GM19035 (cell line): Measurements from ENCODE around the gene PKP3.
"Not testable (repeated sequence)": the region's sequence is repeated elsewhere in the genome, so short reads cannot be mapped to it uniquely, and the experiment has no call there.

Source experiments
- ATAC-seq: cut with Tn5 transposase; IDR thresholded peaks from one replicate; pipeline ENCODE4 v1.9.1; 2021; ENCODE audit not compliant: unreplicated experiment

Gene PKP3

DNA sequence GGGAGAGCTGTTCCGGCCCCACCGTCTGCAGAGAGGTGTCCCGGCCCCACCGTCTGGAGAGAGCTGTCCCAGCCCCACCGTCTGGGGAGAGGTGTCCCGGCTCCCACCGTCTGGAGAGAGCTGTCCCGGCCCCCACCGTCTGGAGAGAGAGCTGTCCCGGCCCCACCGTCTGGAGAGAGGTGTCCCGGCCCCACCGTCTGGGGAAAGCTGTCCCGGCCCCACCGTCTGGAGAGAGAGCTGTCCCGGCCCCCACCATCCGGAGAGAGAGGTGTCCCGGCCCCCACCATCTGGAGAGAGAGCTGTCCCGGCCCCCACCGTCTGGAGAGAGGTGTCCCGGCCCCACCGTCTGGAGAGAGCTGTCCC lies 30.6 kb upstream of the PKP3 start:
- not testable (repeated sequence) for ATAC-seq

DNA sequence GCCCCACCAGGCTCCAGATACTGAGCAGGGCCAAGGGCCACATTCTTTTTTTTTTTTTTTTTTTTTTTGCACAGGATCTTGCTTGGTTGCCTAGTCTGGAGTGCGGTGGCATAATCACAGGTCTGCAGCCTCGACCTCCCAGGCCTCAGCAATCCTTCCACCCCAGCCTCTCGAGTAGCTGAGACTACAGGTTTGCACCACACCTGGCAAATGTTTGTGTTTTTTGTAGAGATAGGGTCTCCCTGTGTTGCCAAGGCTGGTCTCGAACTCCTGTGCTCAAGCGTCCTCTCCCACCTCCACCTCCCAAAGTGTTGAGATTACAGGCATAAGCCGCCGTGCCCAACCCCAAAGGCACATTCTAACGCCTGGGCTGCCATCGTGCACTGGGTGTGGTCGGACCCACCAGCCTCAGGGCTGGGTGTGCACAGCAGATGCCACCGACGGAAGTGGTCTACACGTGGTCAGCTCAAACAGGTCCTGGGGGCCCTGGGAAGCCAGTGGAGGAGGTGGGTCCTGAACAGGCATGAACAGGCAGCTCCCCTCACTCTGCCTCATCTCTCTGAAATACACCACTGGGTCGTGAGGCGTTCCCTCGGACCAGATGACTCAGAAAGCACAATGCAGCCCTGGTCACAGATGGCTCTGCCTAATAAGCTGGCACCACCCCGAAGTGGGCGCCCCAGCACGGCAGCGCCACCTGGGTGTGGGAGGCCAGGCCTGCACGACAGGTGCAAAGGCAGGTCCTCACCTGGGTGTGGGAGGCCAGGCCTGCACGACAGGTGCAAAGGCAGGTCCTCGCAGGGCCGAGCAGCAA lies 29.9 kb upstream of the PKP3 start:
- ATAC-seq: no peak

GRCh38 chr11:364991-365725 lies 28.9 kb upstream of the PKP3 start:
- ATAC-seq: no peak

DNA sequence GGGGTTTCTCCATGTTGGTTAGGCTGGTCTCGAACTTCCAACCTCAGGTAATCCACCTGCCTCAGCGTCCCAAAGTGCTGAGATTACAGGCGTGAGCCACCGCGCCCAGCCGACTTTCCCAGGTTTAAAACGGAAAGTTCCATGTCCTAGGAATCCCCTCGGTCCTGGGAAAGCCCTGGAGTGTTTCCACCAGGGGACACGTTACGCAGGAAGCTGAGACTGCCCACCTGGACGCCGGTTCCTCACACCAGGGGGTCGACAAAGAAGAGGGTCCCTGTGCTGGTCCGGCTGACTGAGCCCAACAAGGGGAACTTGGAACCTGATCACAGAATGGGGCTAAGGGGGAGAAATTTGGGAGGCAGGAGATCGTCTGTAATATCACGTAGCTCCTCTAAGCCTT lies 28.2 kb upstream of the PKP3 start:
- no peak for ATAC-seq

DNA sequence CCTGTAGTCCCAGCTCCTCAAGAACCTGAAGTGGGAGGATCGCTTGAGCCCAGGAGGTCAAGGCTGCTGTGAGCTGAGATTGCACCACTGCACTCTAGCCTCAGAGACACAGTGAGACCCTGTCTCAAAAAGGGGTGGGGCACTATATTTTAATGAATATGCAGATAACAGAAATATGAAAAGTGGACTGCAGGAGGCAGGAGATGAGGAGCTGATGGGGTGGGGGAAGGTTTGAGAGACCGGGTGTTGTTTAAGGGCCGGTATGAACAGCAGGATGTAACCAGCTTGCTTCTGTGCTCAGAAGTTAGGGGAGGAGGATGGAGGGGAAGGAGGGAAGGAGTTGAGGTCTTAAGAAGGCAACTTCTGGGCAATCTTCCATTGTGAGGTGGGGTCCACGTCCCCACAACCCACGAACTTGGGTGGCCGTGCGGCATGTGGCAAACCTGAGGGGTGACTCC lies 26.0 kb upstream of the PKP3 start:
- no peak for ATAC-seq

DNA sequence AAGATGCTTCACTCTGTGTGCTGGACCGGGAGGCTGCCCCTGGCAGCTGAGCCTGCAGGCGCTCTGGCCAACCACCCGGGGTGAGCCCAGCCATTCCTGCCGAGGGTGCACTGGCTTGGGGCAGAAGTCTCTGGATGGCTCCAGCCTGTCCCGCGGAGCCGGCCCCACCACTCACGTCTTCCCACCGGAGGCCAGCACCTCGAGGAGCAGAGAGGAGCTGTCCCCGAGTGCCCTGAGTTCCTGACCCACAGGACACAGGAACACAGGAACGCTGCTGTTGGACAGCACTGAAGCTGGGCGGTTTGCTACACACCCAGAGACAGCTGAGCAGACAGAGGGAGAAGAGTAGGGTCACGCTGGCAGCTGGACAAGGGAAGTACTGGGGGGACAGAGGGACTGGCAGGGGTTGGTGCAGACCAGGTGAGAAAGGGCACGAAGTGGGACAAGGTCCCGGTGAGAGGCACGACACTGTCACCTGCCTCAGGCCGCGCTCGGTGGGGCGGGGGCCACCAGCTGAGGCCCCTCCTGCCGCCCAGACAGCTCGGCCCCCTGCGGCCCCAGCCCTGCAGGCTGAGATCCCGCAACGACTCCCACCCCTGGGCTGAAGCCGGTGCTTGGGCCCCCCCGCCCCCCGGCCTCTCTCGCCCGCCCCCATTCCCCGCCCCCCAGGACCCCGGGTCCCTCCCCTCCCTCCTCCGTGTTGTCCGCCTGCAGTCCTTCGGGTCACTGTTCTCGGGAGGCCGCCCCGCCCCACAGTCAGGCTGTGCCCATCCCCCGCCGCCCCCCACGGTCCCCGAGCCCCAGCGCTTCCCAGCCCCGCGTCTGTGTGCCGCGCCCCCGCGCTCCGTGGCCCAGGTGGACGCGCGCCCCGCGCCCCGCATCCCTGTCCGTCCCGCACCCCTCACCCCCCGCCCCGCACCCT lies 25.3 kb upstream of the PKP3 start:
- ATAC-seq: no peak

GRCh38 chr11:369336-370018 lies 24.5 kb upstream of the PKP3 start, which contains the start of gene B4GALNT4:
Gene B4GALNT4 (plus strand): TSS chr11:369499. CDS start chr11:369804, 305 bp downstream.
- no peak for ATAC-seq

GRCh38 chr11:370070-370941 lies 23.7 kb upstream of the PKP3 start:
- no peak for ATAC-seq

DNA sequence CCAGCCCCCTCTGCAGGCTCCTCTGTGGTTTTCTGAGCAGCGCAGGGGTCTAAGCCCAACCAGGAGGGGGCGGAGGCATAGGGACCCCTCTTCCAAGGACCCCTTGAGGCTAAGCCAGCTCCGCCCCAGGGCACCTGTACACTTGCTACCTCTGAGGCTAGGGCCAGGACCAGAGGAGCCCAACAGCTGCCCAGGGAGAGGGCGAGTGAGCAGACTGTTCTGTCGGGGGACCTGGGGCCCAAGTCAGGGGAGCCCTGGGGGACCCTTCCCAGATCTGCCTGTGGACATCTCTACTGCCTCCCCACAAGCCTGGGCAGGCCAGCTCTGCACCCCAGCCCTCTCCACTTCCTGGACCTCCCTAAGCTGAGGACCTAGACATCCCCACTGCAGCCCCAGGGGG lies 23.0 kb upstream of the PKP3 start:
- no peak for ATAC-seq

DNA sequence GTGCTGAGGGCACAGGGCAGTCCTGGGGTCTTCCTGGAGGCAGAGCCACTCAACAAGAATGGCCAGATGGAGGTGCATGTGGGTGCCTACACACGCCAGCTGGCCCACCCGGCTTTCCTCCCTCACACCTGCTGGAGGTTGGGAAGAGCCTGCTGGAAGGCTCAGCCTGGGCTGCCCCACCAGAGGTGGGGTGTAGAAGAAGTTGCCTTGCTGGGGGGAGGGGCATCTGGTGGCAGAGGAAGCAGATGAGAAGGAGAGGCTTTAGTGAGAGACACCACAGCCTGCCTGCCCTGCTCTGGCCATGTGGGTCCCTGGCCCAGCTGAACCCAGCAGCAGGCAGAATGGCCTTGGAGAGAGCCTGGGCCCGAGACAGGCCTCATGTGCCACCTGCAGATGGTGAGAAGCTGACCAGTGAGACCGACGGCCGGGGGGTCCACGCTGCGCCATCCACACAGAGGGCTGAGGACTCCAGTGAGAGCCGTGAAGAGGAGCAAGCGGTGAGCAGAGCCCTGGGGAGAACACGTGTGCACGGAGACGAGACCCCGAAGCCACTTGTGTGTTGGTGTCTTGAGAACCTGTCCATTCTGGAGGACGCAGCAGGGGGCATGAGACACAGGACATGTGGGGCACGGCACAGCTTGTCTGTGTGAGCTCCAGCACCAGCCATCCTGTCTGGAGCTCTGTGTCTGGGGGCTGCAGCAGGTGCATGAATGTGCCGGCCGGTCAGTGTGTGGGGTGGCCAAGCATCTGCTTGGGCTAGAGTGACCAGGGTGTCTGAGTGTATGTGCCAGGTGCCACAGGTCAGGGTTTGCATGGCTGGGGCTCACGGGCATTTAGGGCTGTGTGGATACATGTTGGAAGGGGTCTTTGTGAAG lies 22.1 kb upstream of the PKP3 start:
- ATAC-seq: no peak

GRCh38 chr11:372809-373715 lies 20.9 kb upstream of the PKP3 start:
- no peak for ATAC-seq

DNA sequence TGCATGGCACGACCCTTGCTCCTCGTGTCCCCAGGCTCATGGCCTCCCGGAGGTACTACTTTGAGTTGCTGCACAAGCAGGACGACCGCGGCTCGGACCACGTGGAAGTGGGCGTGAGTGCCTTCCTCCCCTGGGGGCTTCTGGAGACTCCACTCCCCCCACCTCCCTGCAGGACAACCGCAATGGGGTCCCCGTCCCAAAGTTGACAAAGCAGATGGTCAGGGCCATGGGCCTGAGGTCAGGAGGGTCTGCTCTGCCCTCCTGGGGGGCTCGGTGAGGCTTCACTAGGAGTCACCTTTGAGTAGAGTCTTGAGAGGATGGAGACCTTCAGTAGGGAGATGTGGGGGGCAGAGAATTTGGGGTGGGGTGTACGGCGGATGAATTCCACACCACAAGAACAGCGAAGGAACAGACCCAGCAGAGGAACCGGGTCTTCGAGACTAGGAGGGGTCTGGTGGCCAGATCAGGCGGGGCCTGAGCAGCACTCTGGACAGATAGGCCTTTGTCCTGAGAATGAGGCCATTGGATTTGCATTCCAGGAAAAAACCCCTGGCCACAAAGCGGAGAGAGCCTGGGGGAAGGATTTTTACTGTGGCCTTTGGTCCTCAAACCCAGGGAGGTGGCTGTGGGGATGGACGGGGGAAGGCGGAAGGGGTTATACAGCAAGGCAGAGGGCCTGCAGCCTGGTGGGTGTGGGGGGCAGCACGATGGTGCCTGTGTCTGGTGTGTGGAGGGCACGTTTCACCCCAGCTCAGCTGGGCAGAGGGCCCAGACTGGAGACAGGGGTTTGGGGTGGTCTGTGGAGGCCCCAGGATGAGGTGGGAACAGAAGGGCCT lies 20.1 kb upstream of the PKP3 start:
- ATAC-seq: no peak

- ATAC-seq: no peak
These were observed 18.7 kb upstream of the PKP3 start for GRCh38 chr11:375065-376025.

GRCh38 chr11:376531-377173 lies 17.4 kb upstream of the PKP3 start:
- ATAC-seq: no peak

DNA sequence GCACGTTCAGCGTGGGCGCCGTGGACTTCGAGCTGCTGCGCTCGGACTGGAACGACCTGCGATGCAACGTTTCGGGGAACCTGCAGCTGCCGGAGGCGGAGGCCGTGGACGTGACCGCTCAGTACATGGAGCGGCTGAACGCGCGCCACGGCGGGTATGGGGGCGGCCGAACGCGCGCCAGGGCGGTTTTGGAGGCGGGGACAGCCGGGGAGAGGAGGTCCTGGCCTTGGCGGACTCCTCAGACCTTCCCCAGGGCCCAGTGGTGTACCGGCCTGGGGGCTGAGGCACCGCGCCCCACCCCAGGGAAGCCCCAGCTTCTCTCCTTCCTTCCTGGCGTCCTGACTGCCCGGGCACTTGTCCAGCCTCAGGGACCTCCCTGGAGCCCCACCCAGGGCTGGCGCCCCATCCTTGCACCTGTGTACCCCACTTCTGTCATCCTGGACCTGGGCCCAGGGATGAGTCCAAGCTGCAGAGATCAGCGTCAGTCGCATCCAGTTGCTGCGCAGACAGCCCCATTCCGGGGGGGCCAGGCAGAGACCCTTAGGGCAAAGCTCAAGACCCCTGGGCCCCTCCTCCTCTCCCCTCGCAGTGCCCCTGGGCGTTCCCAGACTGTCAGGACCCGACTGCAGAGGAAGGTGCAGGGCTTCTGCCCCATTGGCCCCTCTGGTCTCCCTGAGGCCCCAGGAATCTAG lies 16.7 kb upstream of the PKP3 start:
- ATAC-seq: no peak
